HepG2 (cell line): ENCODE measurements around the gene CSNK1A1. TPM values are rescaled to one million over a fixed set of nuclear protein-coding genes. Genes with fewer than 3 reads are reported as not detected.

ENCODE experiments used
- GATA4 ChIP-seq: sonication (generic); IDR thresholded peaks from 2 replicates; pipeline ENCODE4 v1.6.1; 2016; ENCODE audit warnings: antibody characterized with exemption, low read depth, borderline replicate concordance
- HNF1A ChIP-seq, 2 experiments: sonication (generic) in 1 of 2; formaldehyde crosslinking in 1 of 2; IDR thresholded peaks; 2 replicates each; pipeline versions ENCODE4 v1.4.0 to v1.6.1; 2016 to 2020; ENCODE audit warnings: borderline replicate concordance in 1 of 2, low read depth in 1 of 2, mild to moderate bottlenecking in 1 of 2, missing genetic modification reagents in 1 of 2
- MEIS2 ChIP-seq: sonication (generic); formaldehyde crosslinking; IDR thresholded peaks from 2 replicates; pipeline ENCODE4 v1.9.0; 2021; ENCODE audit warnings: mild to moderate bottlenecking, missing genetic modification reagents
- MXI1 ChIP-seq: IDR thresholded peaks from 3 replicates; pipeline ENCODE4 v1.6.1; 2012; ENCODE audit warnings: low read depth, low read length, inconsistent platforms, borderline replicate concordance
- RXRB ChIP-seq: IDR thresholded peaks from 2 replicates; pipeline ENCODE4 v1.6.1; 2016; ENCODE audit warnings: borderline replicate concordance, missing genetic modification reagents, missing compliant biosample characterization
- TBX2 ChIP-seq: sonication (generic); formaldehyde crosslinking; IDR thresholded peaks from 2 replicates; pipeline ENCODE4 v1.5.0; 2020; ENCODE audit warnings: missing genetic modification reagents, mild to moderate bottlenecking, borderline replicate concordance
- ZNF589 ChIP-seq: sonication (generic); formaldehyde crosslinking; conservative IDR thresholded peaks from 2 replicates; pipeline ENCODE4 v1.8.0; 2022; ENCODE audit warnings: mild to moderate bottlenecking, moderate library complexity, missing genetic modification reagents
- ZNF629 ChIP-seq: sonication (generic); formaldehyde crosslinking; conservative IDR thresholded peaks from 2 replicates; pipeline ENCODE4 v1.5.0; 2020; ENCODE audit warnings: missing genetic modification reagents
- ZNF788 ChIP-seq: sonication (generic); formaldehyde crosslinking; IDR thresholded peaks from 2 replicates; pipeline ENCODE4 v1.5.0; 2020; ENCODE audit warnings: mild to moderate bottlenecking, missing genetic modification reagents, borderline replicate concordance
- ZSCAN31 ChIP-seq: sonication (generic); formaldehyde crosslinking; IDR thresholded peaks from 2 replicates; pipeline ENCODE4 v1.5.0; 2020; ENCODE audit warnings: low read depth, mild to moderate bottlenecking, missing genetic modification reagents
- polyA plus RNA-seq, 8 experiments: library from polyadenylated mRNA; depleted of rRNA in 3 of 8; stranded (reverse) in 7 of 8; unstranded in 1 of 8; fragments of >200 nt; fragmentation: Illumina TruSeq in 4 of 8; extraction: Trizol in 4 of 8; gene quantifications; 2 replicates each; pipeline versions ENCODE4 v1.2.1 to v1.2.3, GENCODE V29; 2011 to 2016; ENCODE audit warnings: low read depth in 4 of 8, missing spikeins in 1 of 8, mixed read lengths in 1 of 8; ENCODE audit not compliant: insufficient read depth in 1 of 8
- total RNA-seq, 5 experiments: library from RNA; depleted of rRNA; stranded (reverse); fragments of >200 nt; fragmentation: Illumina TruSeq; extraction: Trizol; gene quantifications; 2 replicates each; pipeline ENCODE4 v1.2.3, GENCODE V29; 2016; ENCODE audit warnings: low read depth in 1 of 5
- TF ChIP-seq, protein P1 (sequence below): sonication (generic); formaldehyde crosslinking; IDR thresholded peaks from 2 replicates; pipeline ENCODE4 v1.5.0; 2020; ENCODE audit warnings: mild to moderate bottlenecking, missing genetic modification reagents, moderate library complexity

CSNK1A1 gene
- total and polyA plus RNA-seq, 2 of the 13 experiments (the other 11 are each of a cell fraction or from before 2014, with no cell fraction given): 89.0 to 149 TPM

DNA sequence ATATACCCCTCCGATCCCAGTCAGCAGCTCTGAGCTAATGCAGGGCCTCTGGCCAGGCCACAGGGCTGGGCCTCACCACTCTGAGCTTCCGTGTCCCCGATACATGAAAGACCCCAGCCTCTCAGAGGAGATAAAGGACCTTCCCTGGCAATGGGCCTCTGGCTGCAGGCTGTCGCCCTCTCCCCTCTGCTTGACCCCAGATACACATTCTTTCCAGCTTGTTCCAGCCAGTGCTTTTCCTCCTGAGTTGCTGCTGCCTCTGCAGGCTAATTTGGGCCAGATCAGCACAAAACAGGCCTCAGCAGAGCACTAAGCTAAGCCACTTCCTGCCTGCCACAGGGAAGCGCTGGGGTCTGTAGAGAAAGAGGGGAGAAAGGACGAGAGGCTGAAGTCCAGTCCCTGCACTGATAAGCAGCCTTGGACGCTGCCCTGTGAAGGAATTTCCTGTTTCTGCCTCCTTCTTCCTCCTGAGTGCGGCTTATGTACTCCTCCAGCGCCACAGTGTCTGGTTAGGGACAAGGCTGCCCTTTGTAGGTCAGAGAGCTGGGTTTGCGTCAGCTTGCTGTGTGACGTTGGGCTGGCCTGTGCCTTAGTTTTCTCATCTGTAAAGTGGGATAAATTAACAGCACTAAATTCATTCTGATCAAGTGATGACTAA is 99.1 kb downstream of the CSNK1A1 start (continued):
- peak; percentile 100 for TF ChIP-seq ZNF629
- TF ChIP-seq HNF1A (IDR thresholded peaks at IDR 0.05; ENCODE audit: low read depth): 0 out of 2 replicates have a peak, but pooled peaks have one; percentile 28
- TF ChIP-seq HNF1A (CRISPR knock-in tag; IDR thresholded peaks at IDR 0.05; ENCODE audit: borderline replicate concordance): peak; percentile 48; the same call in 1 of the 2 replicates
- peak; percentile 91; the same call in 1 of the 2 replicates for TF ChIP-seq GATA4
- 0 out of 2 replicates have a peak, but pooled peaks have one; percentile 58 for TF ChIP-seq MEIS2 (CRISPR knock-in tag)
- TF ChIP-seq TBX2 (CRISPR knock-in tag): peak; percentile 72; the same call in 1 of the 2 replicates
- TF ChIP-seq MXI1: no peak
- TF ChIP-seq ZNF788 (CRISPR knock-in tag): peak; percentile 70; the same call in 1 of the 2 replicates
- peak; percentile 52; the same call in 1 of the 2 replicates for TF ChIP-seq ZSCAN31 (CRISPR knock-in tag)
- TF ChIP-seq, protein P1, sequence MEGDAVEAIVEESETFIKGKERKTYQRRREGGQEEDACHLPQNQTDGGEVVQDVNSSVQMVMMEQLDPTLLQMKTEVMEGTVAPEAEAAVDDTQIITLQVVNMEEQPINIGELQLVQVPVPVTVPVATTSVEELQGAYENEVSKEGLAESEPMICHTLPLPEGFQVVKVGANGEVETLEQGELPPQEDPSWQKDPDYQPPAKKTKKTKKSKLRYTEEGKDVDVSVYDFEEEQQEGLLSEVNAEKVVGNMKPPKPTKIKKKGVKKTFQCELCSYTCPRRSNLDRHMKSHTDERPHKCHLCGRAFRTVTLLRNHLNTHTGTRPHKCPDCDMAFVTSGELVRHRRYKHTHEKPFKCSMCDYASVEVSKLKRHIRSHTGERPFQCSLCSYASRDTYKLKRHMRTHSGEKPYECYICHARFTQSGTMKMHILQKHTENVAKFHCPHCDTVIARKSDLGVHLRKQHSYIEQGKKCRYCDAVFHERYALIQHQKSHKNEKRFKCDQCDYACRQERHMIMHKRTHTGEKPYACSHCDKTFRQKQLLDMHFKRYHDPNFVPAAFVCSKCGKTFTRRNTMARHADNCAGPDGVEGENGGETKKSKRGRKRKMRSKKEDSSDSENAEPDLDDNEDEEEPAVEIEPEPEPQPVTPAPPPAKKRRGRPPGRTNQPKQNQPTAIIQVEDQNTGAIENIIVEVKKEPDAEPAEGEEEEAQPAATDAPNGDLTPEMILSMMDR (CRISPR knock-in tag): peak; percentile 54
- TF ChIP-seq RXRB (CRISPR knock-in tag): peak; percentile 77; the same call in 1 of the 2 replicates
- TF ChIP-seq ZNF589 (CRISPR knock-in tag): no peak
